HG03135 (cell line): Measurements from ENCODE around the gene COLGALT1.

Source experiments
- ATAC-seq: cut with Tn5 transposase; IDR thresholded peaks from one replicate; pipeline ENCODE4 v1.9.1; 2021; ENCODE audit warnings: mild to moderate bottlenecking, moderate library complexity; ENCODE audit not compliant: unreplicated experiment

COLGALT1 gene

DNA sequence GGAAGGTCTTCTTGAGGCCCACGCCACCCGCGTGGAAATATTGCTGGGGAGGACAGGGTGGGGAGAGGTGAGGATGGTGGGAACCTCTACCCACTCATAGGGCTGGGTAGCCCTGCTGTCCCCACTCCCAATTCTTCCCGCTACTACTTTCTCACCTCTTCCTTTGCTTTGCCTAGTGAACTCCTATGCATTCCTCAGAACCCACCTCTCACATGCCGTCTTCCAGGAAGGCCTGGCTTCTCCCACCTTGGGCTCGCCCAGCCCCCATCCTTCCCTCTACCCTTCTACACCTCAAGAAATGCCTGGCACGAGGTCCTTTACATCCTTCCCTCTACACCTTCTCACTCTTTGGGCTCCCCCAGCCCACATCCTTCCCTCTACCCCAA, 62.4 kb downstream of the COLGALT1 start:
- no peak for ATAC-seq

GRCh38 chr19:17618281-17618903, 62.9 kb downstream of the COLGALT1 start:
- ATAC-seq, result no peak

- ATAC-seq, result no peak
Measured at GRCh38 chr19:17618936-17619335, 63.5 kb downstream of the COLGALT1 start.

GRCh38 chr19:17620696-17621095, 65.2 kb downstream of the COLGALT1 start:
- ATAC-seq, result no peak

DNA sequence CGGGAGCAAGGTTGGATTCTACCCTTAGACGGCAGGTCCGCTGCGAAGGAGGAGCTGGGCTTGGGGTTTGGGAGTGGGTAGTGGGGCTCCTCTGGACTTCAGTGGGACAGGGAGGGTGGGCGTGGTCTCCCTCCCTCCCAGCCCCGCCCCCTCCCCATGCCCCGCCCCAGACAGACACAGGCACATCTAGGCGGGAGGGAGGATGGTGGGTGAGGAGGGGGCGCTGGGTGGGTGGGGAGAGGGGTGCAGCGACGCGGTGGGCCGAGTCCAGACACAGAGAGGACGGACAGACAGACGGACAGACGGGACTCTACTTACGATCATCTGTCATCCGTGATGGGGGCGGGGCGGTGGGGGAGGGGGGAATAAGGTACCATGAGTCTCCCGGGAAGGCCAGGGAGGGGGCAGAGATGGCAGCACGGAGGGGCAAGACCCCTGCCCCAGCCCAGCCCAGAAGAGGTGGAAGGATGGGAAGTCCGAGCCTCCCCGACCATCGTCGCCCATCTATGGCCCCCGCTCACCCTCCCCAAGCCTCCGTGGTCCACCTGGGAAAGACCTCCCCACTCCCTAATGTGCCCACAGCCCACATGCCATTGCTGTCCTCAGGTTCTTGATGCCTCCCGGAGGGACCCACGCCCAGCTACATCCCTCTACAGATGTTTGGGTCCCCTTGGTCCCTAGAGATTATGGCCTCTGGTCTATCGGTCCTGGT, 67.9 kb downstream of the COLGALT1 start:
- ATAC-seq, result no peak

GRCh38 chr19:17624314-17624991, 69.0 kb downstream of the COLGALT1 start:
- no peak for ATAC-seq

DNA sequence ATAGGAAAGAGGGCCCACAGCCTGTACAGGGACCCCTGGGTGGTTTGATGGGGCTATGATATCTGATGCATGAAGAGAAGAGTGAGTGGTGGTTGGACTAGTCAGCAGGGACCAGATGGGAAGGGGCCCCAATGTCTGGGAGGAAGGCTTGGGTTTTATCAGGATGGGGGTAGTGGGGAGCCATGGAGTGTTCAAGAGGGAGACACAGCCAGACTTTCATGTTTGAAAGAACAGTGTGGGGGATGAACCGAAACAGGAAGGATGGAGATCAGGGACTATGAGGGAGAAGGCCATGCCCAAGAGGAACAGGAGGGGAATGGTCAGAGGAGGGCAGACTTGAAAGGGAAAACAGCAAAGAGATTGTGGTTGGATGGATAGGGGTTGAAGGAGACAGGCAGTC, 69.6 kb downstream of the COLGALT1 start:
- ATAC-seq, result no peak

GRCh38 chr19:17625980-17626379, 70.5 kb downstream of the COLGALT1 start:
- no peak for ATAC-seq

- ATAC-seq, result no peak
Measured at GRCh38 chr19:17626456-17627015, 71.1 kb downstream of the COLGALT1 start.

DNA sequence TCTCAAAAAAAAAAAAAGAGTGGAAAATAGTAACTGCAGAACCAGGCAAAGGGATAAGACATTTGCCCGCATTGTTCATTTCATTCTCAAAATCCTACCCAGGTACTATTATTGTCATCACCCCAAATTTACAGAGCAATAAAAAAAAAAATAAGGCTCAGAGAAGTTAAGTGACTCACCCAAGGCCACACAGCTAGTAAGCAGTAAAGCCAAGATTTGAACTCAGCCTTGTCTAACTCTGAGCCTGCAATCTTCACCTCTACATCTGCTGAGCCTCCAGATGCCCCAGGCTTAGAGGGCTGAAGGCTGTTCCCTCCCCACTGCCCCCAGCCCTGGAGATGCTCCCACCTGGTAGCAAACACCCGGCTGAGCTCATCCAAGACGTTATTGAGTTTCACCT, 71.7 kb downstream of the COLGALT1 start:
- no peak for ATAC-seq

DNA sequence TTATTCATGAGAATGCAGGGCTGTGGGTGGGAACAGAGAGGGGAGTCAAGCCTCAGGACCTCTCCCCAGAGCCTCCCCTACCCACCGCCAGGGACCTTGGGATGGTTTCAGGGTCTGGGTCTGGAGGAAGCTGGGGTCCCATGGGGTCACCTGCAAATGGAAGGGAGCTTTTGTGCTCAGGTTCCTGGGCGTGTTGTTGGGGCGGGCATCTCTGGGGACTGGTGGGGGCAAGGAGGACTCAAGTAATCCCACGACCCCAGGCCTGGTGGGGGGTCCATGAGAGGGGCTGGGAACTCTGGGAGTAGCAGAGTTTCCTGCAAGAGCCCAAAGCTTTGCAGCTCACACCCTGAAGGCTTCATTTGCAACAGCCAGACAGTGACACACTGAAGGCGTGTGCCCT, 72.5 kb downstream of the COLGALT1 start:
- ATAC-seq, result no peak

DNA sequence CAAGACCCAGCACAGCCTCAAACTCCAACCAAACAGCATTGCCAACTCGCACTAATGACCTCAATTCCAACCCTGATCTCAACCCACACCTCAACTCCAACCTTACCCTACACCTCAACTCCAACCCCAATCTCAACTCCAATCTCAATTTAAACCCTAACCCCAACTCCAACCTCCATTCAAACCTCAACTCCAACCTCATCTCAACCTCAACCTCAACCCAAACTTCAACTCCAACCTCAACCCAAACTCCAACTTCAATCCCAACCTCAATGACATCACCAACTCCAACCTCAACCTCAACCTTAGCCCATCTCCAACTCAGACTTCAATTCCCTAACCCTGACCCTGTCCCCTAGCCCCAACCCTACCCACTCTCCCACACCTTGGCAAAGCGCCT, 74.3 kb downstream of the COLGALT1 start:
- no peak for ATAC-seq

DNA sequence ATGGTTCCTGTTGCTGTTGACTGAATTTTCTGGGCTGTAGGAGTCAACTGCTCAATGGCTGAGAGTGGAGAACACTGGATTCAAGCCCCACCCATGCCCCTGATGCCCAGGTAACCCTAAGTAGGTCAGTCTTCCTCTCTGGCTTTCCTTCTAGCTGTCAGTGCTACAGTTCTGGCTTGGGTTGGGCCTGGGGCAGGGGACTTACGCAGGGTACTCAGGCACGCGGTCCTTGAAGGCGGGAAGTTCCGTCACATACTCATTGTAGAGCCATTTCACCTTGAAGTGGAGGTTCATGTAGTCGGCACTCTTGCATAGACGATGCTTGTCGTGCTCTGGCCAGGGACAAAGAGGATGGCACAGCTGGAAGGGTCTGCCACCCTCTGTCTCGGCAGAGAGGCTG, 77.1 kb downstream of the COLGALT1 start:
- no peak for ATAC-seq
